ENCODE measurements around the gene PRCD.

Gene PRCD

GRCh38 chr17:76497699-76497978, 42.2 kb upstream of the PRCD start:
- peaks cover 9% of the 10 kb centered on the region for H3K4me1 ChIP-seq
- H3K27ac ChIP-seq = peak overlapping the region; percentile 70

GRCh38 chr17:76497979-76498875, 41.6 kb upstream of the PRCD start:
- H3K79me2 ChIP-seq = no peaks in the 10 kb centered on the region
- no peaks in the 10 kb centered on the region for H3K36me3 ChIP-seq (ENCODE audit: control insufficient read depth, insufficient read depth, low read length)
- no peak overlapping the region for H3K9ac ChIP-seq
- H3K27ac ChIP-seq = peak overlapping the region; percentile 70
- TF ChIP-seq CTCF (IDR thresholded peaks at IDR 0.05) = no peak
- peak overlapping the region; percentile 16 for H2AFZ ChIP-seq
- H3K4me3 ChIP-seq (ENCODE audit: low read depth, low read length) = no peak overlapping the region
- H3K4me2 ChIP-seq (ENCODE audit: low read length) = no peak overlapping the region
- peaks cover 9% of the 10 kb centered on the region for H3K4me1 ChIP-seq
- no peaks in the 10 kb centered on the region for H3K27me3 ChIP-seq (ENCODE audit: control insufficient read depth, insufficient read depth, low read length)
- H3K9me3 ChIP-seq (ENCODE audit: control insufficient read depth, low read length) = no peaks in the 10 kb centered on the region

More at GRCh38 chr17:76497699-76497978, 42.2 kb upstream of the PRCD start:
- H3K9me3 ChIP-seq (ENCODE audit: control insufficient read depth, low read length) = no peaks in the 10 kb centered on the region
- no peaks in the 10 kb centered on the region for H3K79me2 ChIP-seq
- H3K36me3 ChIP-seq (ENCODE audit: control insufficient read depth, insufficient read depth, low read length) = no peaks in the 10 kb centered on the region
- H3K9ac ChIP-seq = no peak overlapping the region
- H2AFZ ChIP-seq = peak overlapping the region; percentile 16
- H3K4me2 ChIP-seq (ENCODE audit: low read length) = no peak overlapping the region
- H3K27me3 ChIP-seq (ENCODE audit: control insufficient read depth, insufficient read depth, low read length) = no peaks in the 10 kb centered on the region
- no peak for TF ChIP-seq CTCF (IDR thresholded peaks at IDR 0.05)
- no peak overlapping the region for H3K4me3 ChIP-seq (ENCODE audit: low read depth, low read length)

GRCh38 chr17:76498876-76499251, 41.0 kb upstream of the PRCD start:
- Histone ChIP-seq H3K79me2 (no peaks in the 10 kb centered on the region), H2AFZ (no peak overlapping the region), H3K9me3 (ENCODE audit: control insufficient read depth, low read length) (no peaks in the 10 kb centered on the region), H3K36me3 (ENCODE audit: control insufficient read depth, insufficient read depth, low read length) (no peaks in the 10 kb centered on the region), H3K4me3 (ENCODE audit: low read depth, low read length) (no peak overlapping the region), H3K27ac (peak overlapping the region; percentile 70), H3K4me1 (peaks cover 9% of the 10 kb centered on the region), H3K27me3 (ENCODE audit: control insufficient read depth, insufficient read depth, low read length) (no peaks in the 10 kb centered on the region), H3K4me2 (ENCODE audit: low read length) (no peak overlapping the region), H3K9ac (no peak overlapping the region)
- TF ChIP-seq CTCF (IDR thresholded peaks at IDR 0.05) = no peak

- H3K4me1 ChIP-seq = peaks cover 9% of the 10 kb centered on the region
- H3K27me3 ChIP-seq (ENCODE audit: control insufficient read depth, insufficient read depth, low read length) = no peaks in the 10 kb centered on the region
- no peak overlapping the region for H3K4me3 ChIP-seq (ENCODE audit: low read depth, low read length)
- H2AFZ ChIP-seq = no peak overlapping the region
- TF ChIP-seq CTCF (IDR thresholded peaks at IDR 0.05) = no peak
- no peaks in the 10 kb centered on the region for H3K9me3 ChIP-seq (ENCODE audit: control insufficient read depth, low read length)
- H3K79me2 ChIP-seq = no peaks in the 10 kb centered on the region
- H3K9ac ChIP-seq = no peak overlapping the region
- peak overlapping the region; percentile 70 for H3K27ac ChIP-seq
- no peak overlapping the region for H3K4me2 ChIP-seq (ENCODE audit: low read length)
- H3K36me3 ChIP-seq (ENCODE audit: control insufficient read depth, insufficient read depth, low read length) = no peaks in the 10 kb centered on the region
These were observed 40.6 kb upstream of the PRCD start for GRCh38 chr17:76499267-76499667.
